NCI-H2107 (cell line): Measurements from ENCODE around the gene PHC3.
"Not testable (repeated sequence)": the region's sequence is repeated elsewhere in the genome, so short reads cannot be mapped to it uniquely, and the experiment has no call there.

Experiments used
- DNase-seq: peaks from one replicate; lab custom pipeline; 2025; lab: John Stamatoyannopoulos, UW

Gene PHC3

DNA sequence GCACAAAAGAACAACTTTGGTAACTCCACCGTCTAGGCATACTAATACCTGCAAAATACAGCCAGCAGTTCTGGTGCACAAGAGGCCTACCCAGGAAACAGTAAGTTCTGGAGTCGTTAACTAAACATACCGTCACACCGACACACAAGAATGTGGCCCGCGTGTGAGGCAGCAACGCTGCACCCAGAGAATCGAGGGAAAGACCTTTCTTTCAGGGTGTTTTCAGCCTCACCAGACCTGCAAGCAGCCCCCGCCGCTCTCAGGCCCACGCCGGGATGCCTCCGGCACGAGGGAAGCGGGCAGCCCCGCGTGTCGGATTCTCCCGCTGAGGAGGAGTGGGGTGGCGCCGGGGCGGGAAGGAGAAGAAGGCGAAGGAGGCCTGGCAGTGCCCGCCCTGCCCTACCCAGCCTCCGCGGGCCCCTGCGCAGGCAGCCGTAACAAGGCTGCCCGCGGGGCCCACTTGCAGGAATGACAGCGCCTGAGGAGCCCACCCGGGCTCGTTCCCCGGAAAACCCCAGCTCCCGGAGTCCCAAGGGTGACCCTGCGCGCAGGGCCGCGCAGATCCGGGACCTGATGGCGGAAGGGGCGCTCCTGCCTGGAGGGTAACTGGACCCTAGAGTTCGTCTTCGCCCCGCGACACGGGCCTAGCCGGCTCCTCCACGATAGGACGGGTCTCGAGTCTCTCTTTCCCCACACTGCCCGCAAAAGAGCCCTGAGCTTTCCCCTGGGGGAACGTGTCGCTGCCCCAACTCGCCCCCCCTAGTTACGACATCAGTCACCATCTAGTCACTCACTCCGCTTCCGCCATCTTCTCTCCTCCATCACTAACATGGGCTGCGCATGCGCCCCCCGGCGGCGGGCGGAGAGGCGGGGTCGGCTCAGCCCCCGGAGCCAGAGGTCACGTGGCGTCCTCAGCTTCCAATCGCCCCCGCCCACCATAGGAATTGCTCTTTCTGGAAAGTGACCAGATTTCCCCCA is at the start of gene PHC3:
PHC3 (minus strand) TSS at position 826 of the 978 bp plus-strand sequence; CDS start at position 808, 18 bp downstream.
- DNase-seq = peak; percentile 91

GRCh38 chr3:170228093-170228766 is 46.7 kb upstream of the PHC3 start:
- no peak for DNase-seq

DNA sequence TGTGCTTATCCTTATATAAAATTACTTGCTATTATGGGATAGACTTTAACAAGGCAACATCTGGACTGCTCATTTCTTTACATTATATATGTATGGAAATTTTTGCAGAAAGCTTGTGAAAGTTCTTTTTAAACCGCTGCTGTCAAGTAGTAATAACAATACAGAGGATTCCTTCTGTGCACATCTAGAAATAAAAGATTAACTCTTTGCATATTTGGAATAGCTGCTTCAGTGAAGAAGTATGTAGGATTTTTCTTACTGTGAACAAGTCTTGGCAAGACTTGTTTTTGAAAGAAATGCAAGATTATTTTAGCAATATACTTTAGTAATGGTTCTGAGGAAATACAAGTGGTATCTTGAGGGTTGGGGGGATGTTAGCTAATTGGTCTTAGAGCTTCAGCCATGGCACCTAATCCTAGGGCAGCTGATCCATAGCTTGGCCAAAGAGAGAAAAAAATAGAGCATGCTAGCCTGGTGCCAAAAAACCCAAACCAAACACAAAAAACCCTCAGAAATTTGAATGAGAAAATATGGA is 45.0 kb upstream of the PHC3 start:
- DNase-seq = no peak

DNA sequence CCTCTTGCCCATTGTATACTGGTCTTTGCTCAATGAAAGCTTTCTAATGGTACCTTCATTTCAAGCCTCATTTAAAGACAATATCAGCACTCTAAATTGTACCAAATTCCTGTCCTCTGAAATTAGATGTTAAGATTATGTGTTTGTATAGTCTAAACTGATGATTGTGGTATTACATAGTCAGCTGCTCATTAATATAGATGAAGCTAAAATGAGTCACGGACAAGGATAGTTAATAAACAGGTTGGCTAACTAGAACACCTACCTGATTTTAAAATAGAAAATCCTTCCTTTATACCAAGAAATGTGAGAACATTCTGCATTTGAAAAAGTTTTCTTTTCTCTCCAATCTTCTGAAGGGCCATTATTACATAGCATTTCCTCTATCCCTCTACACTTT is 43.6 kb upstream of the PHC3 start:
- DNase-seq = no peak

DNA sequence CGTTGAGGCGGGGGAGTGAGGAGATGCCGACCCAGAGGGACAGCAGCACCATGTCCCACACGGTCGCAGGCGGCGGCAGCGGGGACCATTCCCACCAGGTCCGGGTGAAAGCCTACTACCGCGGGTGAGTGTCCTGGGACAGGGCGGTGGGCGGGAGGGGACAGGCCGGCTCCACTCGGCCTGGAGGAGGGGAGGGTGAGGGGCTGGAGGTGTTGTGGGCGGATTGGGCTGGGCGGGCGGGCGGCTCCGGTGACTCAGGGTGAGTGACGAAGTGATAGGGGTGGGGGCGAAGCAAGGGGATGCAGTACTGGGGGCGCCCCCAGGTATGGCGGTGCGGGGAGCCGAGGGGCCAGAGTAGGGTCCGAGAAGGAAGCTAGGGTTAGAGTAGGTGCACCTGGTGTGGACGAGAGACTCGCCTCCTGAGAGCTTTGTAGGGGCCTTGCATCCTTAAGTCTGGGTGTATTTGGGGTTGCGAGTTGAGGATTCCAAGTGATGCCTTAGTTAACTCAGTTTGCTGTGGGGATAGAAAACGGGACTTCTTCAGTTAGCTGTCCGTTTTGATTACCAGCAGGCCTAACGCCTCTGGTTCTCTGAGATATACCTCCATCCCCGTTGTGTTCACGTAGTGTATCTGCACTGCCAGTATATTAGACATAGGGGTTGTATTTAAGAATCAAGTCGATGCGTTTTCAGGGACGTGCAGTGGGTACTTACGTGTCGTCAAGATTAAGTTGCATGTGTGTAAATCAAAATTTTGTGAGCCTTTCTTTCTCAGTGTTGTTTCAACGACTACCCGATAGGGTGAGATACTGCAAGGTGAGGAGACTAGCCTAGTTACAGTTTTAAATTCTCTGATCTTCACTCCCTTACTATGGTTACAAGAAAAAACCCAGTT is 41.4 kb upstream of the PHC3 start:
- peak; percentile 23 for DNase-seq

DNA sequence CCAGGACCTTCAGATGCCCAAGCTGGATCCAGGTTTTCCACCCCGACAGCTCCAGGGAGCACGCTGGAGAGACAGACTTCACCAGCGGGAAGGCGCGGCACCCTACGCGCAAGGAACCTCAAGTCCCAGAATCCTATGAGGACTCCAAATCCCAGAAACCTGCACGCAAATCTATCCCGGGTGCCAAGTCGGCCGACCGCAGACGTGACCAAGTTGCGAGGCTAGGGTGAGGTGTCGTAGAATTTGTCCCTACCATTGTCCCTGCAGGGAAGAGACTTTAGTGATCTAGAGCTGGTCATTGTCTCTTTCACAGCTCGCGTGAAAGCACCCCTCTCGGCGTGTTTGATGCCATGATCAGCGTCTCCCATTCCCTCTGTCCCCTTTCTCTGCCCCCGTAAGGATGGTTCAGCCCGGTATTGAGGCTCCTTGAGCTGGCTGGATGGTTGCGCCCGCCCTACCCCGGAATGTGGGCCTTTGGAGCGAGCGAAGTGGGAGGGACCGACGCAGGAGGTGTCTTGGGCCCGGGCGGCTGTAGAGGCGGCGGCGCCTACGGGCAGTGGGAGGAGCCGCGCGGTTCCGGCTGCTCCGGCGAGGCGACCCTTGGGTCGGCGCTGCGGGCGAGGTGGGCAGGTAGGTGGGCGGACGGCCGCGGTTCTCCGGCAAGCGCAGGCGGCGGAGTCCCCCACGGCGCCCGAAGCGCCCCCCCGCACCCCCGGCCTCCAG is 40.6 kb upstream of the PHC3 start, which contains the start of gene PRKCI:
PRKCI (plus strand) TSS at position 501 of the 723 bp plus-strand sequence. CDS start 246 bp downstream, outside the sequence.
- DNase-seq = peak; percentile 97

GRCh38 chr3:170220871-170221270 is 39.3 kb upstream of the PHC3 start:
- DNase-seq = no peak

DNA sequence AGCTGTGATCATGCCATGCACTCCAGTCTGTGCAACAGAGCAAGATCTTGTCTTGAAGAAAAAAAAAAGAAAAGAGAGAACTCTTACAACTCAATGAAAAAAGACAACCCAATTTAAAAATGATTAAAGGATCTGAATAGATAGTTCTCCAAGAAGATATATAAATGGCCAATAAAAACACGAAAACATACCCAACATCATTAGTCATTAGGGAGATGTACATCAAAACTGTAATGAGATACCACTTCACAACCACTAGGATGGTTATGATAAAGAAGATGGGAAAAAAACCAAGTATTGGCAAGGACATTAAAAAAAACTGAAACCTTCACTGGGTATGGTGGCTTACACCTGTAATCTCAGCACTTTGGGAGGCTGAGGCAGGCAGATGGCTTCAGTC is 38.3 kb upstream of the PHC3 start:
- DNase-seq = no peak

DNA sequence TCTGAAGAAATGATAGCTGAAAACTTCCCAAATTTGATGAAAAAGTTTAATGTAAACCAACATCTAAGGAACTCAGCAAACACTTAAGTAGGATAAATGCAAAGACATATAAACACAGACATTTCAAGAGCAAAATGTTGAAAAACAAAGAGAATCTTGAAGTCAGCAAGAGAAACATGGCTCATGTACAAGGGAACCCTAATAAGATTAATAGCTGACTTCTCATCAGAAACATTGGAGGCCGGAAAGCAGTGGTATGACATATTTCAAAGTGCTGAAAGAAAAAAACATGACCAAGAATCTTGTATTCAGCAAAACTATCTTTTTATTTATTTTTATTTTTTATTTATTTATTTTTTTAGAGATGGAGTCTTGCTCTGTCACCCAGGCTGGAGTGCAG is 30.1 kb upstream of the PHC3 start:
- no peak for DNase-seq

DNA sequence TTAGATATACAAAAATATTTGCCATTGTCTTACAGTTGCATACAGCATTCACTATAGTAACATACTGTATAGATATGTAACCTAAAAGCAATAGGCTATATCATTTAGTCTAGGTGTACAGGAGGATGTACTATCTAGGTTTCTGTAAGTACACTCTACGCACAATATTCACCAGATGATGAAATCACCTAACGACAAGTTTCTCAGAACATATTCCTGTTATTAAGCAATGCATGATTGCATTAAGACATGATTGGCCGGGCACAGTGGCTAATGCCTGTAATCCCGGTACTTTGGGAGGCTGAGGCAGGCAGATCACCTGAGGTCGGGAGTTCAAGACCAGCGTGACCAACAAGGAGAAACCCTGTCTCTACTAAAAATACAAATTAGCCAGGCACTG is 26.2 kb upstream of the PHC3 start:
- no peak for DNase-seq

DNA sequence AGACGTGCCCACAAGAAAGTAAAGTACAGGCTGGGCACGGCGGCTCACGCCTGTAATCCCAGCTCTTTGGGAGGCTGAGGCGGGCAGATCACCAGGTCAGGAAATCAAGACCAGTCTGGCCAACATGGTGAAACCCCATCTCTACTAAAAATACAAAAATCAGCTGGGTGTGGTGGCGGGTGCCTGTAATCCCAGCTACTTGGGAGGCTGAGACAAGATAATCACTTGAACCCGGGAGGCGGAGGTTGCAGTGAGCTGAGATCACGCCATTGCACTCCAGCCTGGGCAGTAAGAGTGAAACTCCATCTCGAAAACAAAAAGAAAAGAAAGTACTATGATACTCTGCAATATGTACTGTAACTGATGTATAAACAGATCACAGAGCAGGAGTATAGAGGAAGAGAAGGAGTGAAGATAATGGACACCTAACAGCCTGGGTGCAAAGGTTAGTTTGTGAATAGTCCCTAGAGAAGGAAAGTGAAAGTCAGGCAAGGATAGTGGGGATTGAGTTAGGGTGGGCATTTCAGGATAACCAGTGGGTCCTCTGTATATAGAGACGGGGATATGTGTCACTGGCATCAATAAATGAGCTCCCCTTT is 24.7 kb upstream of the PHC3 start:
- DNase-seq = not testable (repeated sequence)

- DNase-seq = no peak
Observed at GRCh38 chr3:170205302-170205701, 23.8 kb upstream of the PHC3 start.

DNA sequence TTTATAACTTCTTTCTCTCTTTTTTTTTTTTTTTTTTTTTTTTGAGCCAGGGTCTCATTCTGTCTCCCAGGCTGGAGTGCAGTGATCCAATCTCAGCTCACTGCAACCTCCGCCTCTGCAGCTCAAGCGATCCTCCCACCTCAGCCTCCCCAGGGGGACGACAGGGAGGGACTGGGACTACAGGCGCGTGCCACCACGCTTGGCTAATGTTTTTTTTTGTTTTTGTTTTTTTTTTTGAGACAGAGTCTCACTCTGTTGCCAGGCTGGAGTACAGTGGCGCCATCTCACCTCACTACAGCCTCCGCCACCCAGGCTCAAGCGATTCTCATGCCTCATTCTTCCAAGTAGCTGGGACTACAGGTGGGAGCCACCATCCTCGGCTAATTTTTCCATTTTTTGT is 23.0 kb upstream of the PHC3 start:
- DNase-seq = no peak

DNA sequence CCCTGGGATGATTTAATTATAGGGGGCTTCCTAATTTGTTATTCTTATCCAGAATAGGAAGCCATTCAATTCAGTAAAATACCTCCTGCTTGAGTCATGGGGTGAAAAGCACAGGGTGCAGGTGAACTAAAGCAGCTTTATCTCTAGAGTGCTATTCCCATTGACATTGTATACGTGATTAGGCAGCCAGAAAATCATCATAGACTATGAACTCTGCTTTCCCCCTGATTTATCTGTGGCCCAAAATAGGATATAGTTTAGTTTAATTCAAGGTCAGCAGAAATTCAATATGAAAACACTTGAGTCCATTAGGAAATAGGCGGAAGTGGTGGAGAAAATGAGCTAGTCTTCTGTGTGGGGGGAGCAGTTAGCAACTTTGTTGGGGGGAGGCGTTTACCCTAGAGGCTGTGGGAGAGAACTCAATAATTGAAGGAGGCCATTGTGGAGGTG is 22.5 kb upstream of the PHC3 start:
- DNase-seq = no peak

DNA sequence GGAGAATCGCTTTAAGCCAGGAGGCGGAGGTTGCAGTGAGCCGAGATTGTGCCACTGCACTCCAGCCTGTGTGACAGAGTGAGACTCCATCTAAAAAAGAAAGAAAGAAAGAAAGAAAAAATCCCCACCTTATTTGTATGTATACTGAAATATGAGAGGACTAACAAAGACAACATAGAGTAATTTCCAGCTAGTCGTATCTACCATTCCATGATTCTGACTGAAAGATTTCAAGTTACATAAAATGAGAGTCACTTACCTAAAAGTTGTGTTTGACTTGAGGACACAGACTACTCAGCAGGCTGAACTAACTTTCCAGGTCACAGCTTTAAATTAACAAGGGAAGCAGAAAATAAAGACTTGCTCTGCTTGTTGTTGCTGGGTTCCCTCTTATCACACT is 21.9 kb upstream of the PHC3 start:
- no peak for DNase-seq

DNA sequence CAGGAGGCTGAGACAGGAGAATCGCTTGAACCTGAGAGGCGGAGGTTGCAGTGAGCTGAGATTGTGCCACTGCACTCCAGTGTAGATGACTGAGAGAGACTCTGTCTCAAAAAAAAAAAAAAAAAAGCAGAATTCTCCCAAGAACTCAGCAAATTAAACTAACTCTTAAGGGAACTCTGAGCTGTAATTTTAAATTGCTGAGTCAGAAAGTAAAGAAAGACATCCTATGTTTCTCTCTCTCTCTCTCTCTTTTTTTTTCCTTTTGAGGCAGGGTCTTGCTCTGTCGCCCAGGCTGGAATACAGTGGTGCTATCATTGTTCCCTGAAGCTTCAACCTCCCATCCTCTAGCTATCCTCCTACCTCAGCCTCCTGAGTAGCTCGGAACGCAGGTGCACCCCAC is 20.0 kb upstream of the PHC3 start:
- DNase-seq = no peak

- no peak for DNase-seq
Observed at GRCh38 chr3:170200987-170201386, 19.5 kb upstream of the PHC3 start.

DNA sequence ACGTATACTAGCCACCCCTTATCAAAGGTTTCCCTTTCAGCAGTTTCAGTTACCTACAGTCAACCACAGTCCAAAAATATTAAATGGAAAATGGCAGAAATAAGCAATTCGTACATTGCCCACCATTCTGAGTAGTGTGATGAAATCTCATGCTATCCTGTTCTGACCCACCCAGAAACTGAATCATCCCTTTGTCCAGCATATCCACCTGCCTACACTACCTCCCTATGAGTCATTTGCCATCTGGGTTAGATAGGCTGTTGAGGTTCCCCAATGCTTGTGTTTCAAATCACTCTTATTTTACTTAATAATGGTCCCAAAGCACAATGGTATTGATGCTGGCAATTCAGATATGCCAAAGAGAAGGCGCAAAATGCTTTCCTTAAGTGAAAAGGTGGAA is 15.3 kb upstream of the PHC3 start:
- no peak for DNase-seq

- DNase-seq = not testable (repeated sequence)
Observed at GRCh38 chr3:170195759-170196158, 14.2 kb upstream of the PHC3 start.

DNA sequence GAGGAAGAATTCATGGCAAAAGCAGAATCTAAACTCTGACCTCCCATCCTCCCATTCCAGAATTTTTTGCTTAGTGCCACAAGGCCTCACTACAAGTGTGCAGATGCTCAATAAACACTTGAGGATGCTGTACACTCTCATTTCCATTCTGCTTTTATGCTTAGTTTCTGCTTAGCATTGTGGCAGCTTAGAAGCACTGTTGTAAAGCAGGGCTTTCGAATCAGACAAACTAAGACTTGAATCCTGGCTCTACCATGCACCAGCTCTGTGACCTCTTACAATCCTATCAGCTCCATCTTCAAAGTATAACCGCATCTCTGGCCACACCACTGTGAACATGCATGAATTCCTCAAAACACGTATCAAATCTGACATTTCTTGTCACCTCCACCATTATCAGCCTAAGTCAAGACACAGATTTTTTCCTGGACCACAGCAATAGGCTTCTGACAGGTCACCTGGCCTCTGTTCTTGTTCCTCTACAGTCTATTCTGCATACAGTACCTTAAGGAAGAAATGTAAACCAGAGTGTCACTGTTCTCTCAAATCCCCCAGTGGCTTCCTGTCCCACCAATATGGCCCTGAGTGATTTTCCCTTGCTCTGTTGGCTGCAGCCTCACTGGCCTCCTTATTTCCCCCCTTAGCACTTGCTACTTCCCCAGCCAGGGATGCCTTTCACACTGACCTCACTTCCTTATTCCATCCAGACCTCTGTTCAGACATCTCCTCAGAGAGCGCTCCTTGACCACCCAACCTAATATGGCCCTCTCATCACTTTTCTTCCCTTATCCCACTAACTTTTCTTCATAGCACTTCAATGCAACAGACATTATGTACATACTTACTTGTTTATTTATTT is 8.1 kb upstream of the PHC3 start:
- no peak for DNase-seq
